GM12892 (cell line): ENCODE results near the gene BANP.
"Not testable (repeated sequence)": the region's sequence is repeated elsewhere in the genome, so short reads cannot be mapped to it uniquely, and the experiment has no call there.

Experiments used
- POLR2A ChIP-seq: IDR thresholded peaks from 2 replicates; pipeline ENCODE4 v1.6.1; 2011; ENCODE audit warnings: low read depth, low read length, control low read depth
- POLR2AphosphoS5 ChIP-seq: IDR thresholded peaks from 2 replicates; pipeline ENCODE4 v1.6.1; 2011; ENCODE audit warnings: low read depth, low read length, control low read depth
- TAF1 ChIP-seq: IDR thresholded peaks from 2 replicates; pipeline ENCODE4 v1.6.1; 2011; ENCODE audit warnings: low read depth, mild to moderate bottlenecking, control low read depth, low read length, borderline replicate concordance

DNA sequence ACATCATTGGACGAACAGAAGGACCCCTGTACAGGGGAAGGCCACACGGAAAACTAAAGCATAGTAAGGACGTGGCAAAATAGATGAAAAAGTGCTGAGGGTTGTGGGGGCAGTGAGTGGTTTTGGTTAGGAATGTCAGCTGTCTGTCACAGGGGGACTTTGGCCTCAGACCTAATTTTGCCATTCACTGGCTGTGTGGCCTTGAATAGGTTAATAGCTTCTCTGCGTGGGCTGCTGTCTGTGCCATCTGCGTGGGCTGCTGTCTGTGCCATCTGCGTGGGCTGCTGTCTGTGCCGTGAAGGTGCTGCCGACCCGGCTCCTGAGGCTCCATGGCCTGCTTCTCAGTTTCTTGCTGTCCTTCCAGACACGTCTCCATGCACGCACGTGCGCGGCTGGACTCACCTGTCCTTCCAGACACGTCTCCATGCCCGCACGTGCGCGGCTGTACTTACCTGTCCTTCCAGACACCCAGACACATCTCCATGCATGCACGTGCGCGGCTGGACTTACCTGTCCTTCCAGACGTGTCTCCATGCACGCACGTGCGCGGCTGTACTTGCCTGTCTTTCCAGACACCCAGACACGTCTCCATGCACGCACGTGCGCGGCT is 47.1 kb downstream of the BANP start:
- not testable (repeated sequence) for TF ChIP-seq POLR2A, POLR2AphosphoS5, TAF1
